Activated CD4-positive, alpha-beta T cell treated with anti-CD3 and anti-CD28 coated beads, Interleukin-2, Interleukin-6, amounts not matched to agents 100 ng/mL and 50 ng/mL, durations not matched to agents 16 hours and 8 hours (primary cell): ENCODE measurements around the gene MMP23B.

ENCODE experiments used
- DNase-seq: peaks from one replicate; pipeline ENCODE4 v3.0.0-alpha.2; 2020

Gene MMP23B

GRCh38 chr1:1602968-1603506 is 28.9 kb upstream of the MMP23B start:
- DNase-seq = no peak

- no peak for DNase-seq
Observed at GRCh38 chr1:1603671-1604373, 28.2 kb upstream of the MMP23B start.

GRCh38 chr1:1604374-1605033 is 27.5 kb upstream of the MMP23B start:
- DNase-seq = no peak

GRCh38 chr1:1605034-1605591 is 26.9 kb upstream of the MMP23B start:
- DNase-seq = no peak

- DNase-seq = no peak
Observed at GRCh38 chr1:1605724-1606123, 26.2 kb upstream of the MMP23B start.

GRCh38 chr1:1606232-1606631 is 25.7 kb upstream of the MMP23B start:
- no peak for DNase-seq

GRCh38 chr1:1609822-1610485 is 22.0 kb upstream of the MMP23B start:
- no peak for DNase-seq

GRCh38 chr1:1610796-1611195 is 21.2 kb upstream of the MMP23B start:
- no peak for DNase-seq

GRCh38 chr1:1612104-1612400 is 19.9 kb upstream of the MMP23B start:
- no peak for DNase-seq

- DNase-seq = no peak
Observed at GRCh38 chr1:1613509-1614082, 18.4 kb upstream of the MMP23B start.

- peak; percentile 55 for DNase-seq
Observed at GRCh38 chr1:1614204-1614953, 17.6 kb upstream of the MMP23B start.

- no peak for DNase-seq
Observed at GRCh38 chr1:1614954-1615255, 17.1 kb upstream of the MMP23B start.

GRCh38 chr1:1615256-1616044 is 16.5 kb upstream of the MMP23B start, which contains the start of gene MIB2:
Gene MIB2, plus strand, starts transcription at chr1:1615500. Its CDS starts 7,953 bp downstream, at chr1:1623453.
- peak; percentile 99 for DNase-seq

GRCh38 chr1:1616045-1616790 is 15.8 kb upstream of the MMP23B start:
- DNase-seq = peak; percentile 32

GRCh38 chr1:1616838-1617237 is 15.1 kb upstream of the MMP23B start:
- DNase-seq = no peak

- DNase-seq = no peak
Observed at GRCh38 chr1:1617516-1617915, 14.5 kb upstream of the MMP23B start.

GRCh38 chr1:1617925-1618324 is 14.0 kb upstream of the MMP23B start:
- no peak for DNase-seq

GRCh38 chr1:1618396-1619068 is 13.4 kb upstream of the MMP23B start:
- no peak for DNase-seq

GRCh38 chr1:1619917-1620361 is 12.0 kb upstream of the MMP23B start:
- no peak for DNase-seq

- no peak for DNase-seq
Observed at GRCh38 chr1:1620433-1621139, 11.4 kb upstream of the MMP23B start.
